ENCODE data around the gene ZNF311. TPM values are rescaled to one million over a fixed set of nuclear protein-coding genes. Genes with fewer than 3 reads are reported as not detected.

The ZNF311 gene
- total and polyA plus RNA-seq, 9 of the 15 experiments (the other 6 are each of a cell fraction or from before 2014, with no cell fraction given): 5.1 to 10.0 (median 7.5) TPM

GRCh38 chr6:28982476-28983266 is 22.4 kb downstream of the ZNF311 start (continued):
- TF ChIP-seq KDM5B (IDR thresholded peaks at IDR 0.05; ENCODE audit: insufficient replicate concordance, low read depth, low read length): no peak
- TF ChIP-seq ZNF3 (CRISPR knock-in tag; IDR thresholded peaks at IDR 0.05): no peak
- no peak for TF ChIP-seq L3MBTL2 (IDR thresholded peaks at IDR 0.05)
- peak in 1 of 2 experiments; percentile 15; a peak in 1 of 4 replicates for TF ChIP-seq FOXK2 (conservative IDR thresholded peaks at IDR 0.05 in 1 of 2, IDR thresholded peaks at IDR 0.05 in 1 of 2; ENCODE audit: low read depth in 2 of 2)
- TF ChIP-seq, protein P1, sequence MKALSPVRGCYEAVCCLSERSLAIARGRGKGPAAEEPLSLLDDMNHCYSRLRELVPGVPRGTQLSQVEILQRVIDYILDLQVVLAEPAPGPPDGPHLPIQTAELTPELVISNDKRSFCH (CRISPR knock-in tag; IDR thresholded peaks at IDR 0.05): no peak
- TF ChIP-seq, protein P1 (tag; IDR thresholded peaks at IDR 0.05): no peak
- peak; percentile 56; the same call in 1 of the 2 replicates for TF ChIP-seq CUX1 (CRISPR knock-in tag; IDR thresholded peaks at IDR 0.05)
- TF ChIP-seq, protein P2, sequence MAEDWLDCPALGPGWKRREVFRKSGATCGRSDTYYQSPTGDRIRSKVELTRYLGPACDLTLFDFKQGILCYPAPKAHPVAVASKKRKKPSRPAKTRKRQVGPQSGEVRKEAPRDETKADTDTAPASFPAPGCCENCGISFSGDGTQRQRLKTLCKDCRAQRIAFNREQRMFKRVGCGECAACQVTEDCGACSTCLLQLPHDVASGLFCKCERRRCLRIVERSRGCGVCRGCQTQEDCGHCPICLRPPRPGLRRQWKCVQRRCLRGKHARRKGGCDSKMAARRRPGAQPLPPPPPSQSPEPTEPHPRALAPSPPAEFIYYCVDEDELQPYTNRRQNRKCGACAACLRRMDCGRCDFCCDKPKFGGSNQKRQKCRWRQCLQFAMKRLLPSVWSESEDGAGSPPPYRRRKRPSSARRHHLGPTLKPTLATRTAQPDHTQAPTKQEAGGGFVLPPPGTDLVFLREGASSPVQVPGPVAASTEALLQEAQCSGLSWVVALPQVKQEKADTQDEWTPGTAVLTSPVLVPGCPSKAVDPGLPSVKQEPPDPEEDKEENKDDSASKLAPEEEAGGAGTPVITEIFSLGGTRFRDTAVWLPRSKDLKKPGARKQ (CRISPR knock-in tag; IDR thresholded peaks at IDR 0.05): no peak
- TF ChIP-seq ZNF431 (CRISPR knock-in tag; IDR thresholded peaks at IDR 0.05): no peak
- no peak for TF ChIP-seq ARID2 (IDR thresholded peaks at IDR 0.05)
- TF ChIP-seq ELK3 (CRISPR knock-in tag; IDR thresholded peaks at IDR 0.05): peak; percentile 4; the same call in 1 of the 2 replicates
- TF ChIP-seq KDM4B (IDR thresholded peaks at IDR 0.05; ENCODE audit: borderline replicate concordance in 2 of 2, low read depth in 1 of 2): no peak
- no peak for TF ChIP-seq HNRNPK (IDR thresholded peaks at IDR 0.05; ENCODE audit: low read depth, low read length, poor library complexity, severe bottlenecking)
- 0 out of 2 replicates have a peak, but pooled peaks have one; percentile 24 for TF ChIP-seq ZNF655 (CRISPR knock-in tag; IDR thresholded peaks at IDR 0.05)
- TF ChIP-seq SMARCC2 (IDR thresholded peaks at IDR 0.05; ENCODE audit: low read depth): no peak
